Stimulated activated CD4-positive, alpha-beta T cell treated with anti-CD3 and anti-CD28 coated beads, Interleukin-15, amount 100 ng/mL, for 24 hours (primary cell): ENCODE results near the gene ATP11A.
"Not testable (repeated sequence)": the region's sequence is repeated elsewhere in the genome, so short reads cannot be mapped to it uniquely, and the experiment has no call there.

Experiments used
- DNase-seq: peaks from one replicate; pipeline ENCODE4 v3.0.0-alpha.2; 2020

ATP11A gene

GRCh38 chr13:112825875-112826274 lies 136.0 kb downstream of the ATP11A start:
- DNase-seq, result no peak

GRCh38 chr13:112826565-112826964 lies 136.7 kb downstream of the ATP11A start:
- DNase-seq, result no peak

- no peak for DNase-seq
These were observed 138.4 kb downstream of the ATP11A start for GRCh38 chr13:112828082-112828699.

GRCh38 chr13:112828756-112829155 lies 138.9 kb downstream of the ATP11A start:
- DNase-seq, result no peak

GRCh38 chr13:112831196-112831595 lies 141.4 kb downstream of the ATP11A start:
- DNase-seq, result no peak

GRCh38 chr13:112831801-112832200 lies 142.0 kb downstream of the ATP11A start:
- DNase-seq, result no peak

- DNase-seq, result no peak
These were observed 143.0 kb downstream of the ATP11A start for GRCh38 chr13:112832811-112833210.

GRCh38 chr13:112833551-112834257 lies 143.9 kb downstream of the ATP11A start:
- DNase-seq, result no peak

- no peak for DNase-seq
These were observed 145.5 kb downstream of the ATP11A start for GRCh38 chr13:112835344-112835743.

GRCh38 chr13:112835796-112836195 lies 146.0 kb downstream of the ATP11A start:
- no peak for DNase-seq

GRCh38 chr13:112836940-112837339 lies 147.1 kb downstream of the ATP11A start:
- no peak for DNase-seq

GRCh38 chr13:112837371-112838037 lies 147.7 kb downstream of the ATP11A start:
- DNase-seq, result no peak

GRCh38 chr13:112838038-112838841 lies 148.4 kb downstream of the ATP11A start:
- DNase-seq, result no peak

GRCh38 chr13:112838842-112839117 lies 148.9 kb downstream of the ATP11A start:
- DNase-seq, result no peak

GRCh38 chr13:112839356-112840105 lies 149.7 kb downstream of the ATP11A start:
- no peak for DNase-seq

- DNase-seq, result no peak
These were observed 150.8 kb downstream of the ATP11A start for GRCh38 chr13:112840472-112841302.

GRCh38 chr13:112841303-112842015 lies 151.6 kb downstream of the ATP11A start:
- DNase-seq, result not testable (repeated sequence)

- no peak for DNase-seq
These were observed 152.6 kb downstream of the ATP11A start for GRCh38 chr13:112842343-112842856.

- no peak for DNase-seq
These were observed 153.1 kb downstream of the ATP11A start for GRCh38 chr13:112842931-112843391.

GRCh38 chr13:112843392-112844111 lies 153.7 kb downstream of the ATP11A start:
- no peak for DNase-seq
